Heart left ventricle (tissue), 16 donors: ENCODE data around the gene HMX1. TPM values are rescaled to one million over a fixed set of nuclear protein-coding genes. Genes with fewer than 3 reads are reported as not detected.
A peak's percentile ranks its signal among the peaks of the same experiment; 100 is the strongest.

Experiments used
- ATAC-seq, 4 donors: fragments of 200-7000 bp; cut with Tn5 transposase; one replicate each; pipeline ENCODE4 v1.9.1; 2020 to 2022; ENCODE audit warnings: moderate library complexity in 4 of 4, mild to moderate bottlenecking in 3 of 4, moderate number of reproducible peaks in 1 of 4
- DNase-seq, 5 donors: peaks; one replicate each; pipeline ENCODE4 v3.0.0-alpha.2; 2020
- H3K27ac ChIP-seq, 12 donors: fragments of 200-600 bp; sonication (generic) in 4 of 12; one replicate each; pipeline versions ENCODE4 v1.5.0 to v1.8.0; 2016 to 2022; ENCODE audit warnings: mild to moderate bottlenecking in 2 of 12
- H3K27me3 ChIP-seq, 9 donors: fragments of 200-600 bp; sonication (generic) in 2 of 9; one replicate each; pipeline versions ENCODE4 v1.5.1 to v1.8.0; 2016 to 2022; ENCODE audit warnings: mild to moderate bottlenecking in 3 of 9
- H3K36me3 ChIP-seq, 9 donors: fragments of 200-600 bp; sonication (generic) in 2 of 9; one replicate each; pipeline versions ENCODE4 v1.5.0 to v1.8.0; 2018 to 2022; ENCODE audit warnings: mild to moderate bottlenecking in 2 of 9
- H3K4me1 ChIP-seq, 12 donors: fragments of 200-600 bp; sonication (generic) in 4 of 12; one replicate each; pipeline versions ENCODE4 v1.5.0 to v1.8.0; 2016 to 2022; ENCODE audit warnings: mild to moderate bottlenecking in 3 of 12
- H3K4me3 ChIP-seq, 12 donors: fragments of 200-600 bp; sonication (generic) in 4 of 12; one replicate each; pipeline versions ENCODE4 v1.5.0 to v1.8.0; 2017 to 2022; ENCODE audit warnings: mild to moderate bottlenecking in 9 of 12, moderate library complexity in 4 of 12
- H3K9me3 ChIP-seq, 12 donors: fragments of 200-600 bp; sonication (generic) in 4 of 12; one replicate each; pipeline versions ENCODE4 v1.5.0 to v1.8.0; 2016 to 2022; ENCODE audit warnings: mild to moderate bottlenecking in 1 of 12
- CTCF ChIP-seq, 12 donors: fragments of 200-600 bp; sonication (generic) in 4 of 12; IDR thresholded peaks; one replicate each; pipeline versions ENCODE4 v1.5.0 to v1.8.0; 2018 to 2022; ENCODE audit warnings: antibody characterized with exemption in 12 of 12, mild to moderate bottlenecking in 5 of 12
- POLR2A ChIP-seq, 2 donors: fragments of 450-650 bp; IDR thresholded peaks; one replicate each; pipeline ENCODE4 v1.6.1; 2017; ENCODE audit warnings: antibody characterized with exemption in 2 of 2, mild to moderate bottlenecking in 2 of 2, moderate library complexity in 2 of 2
- WGBS, 4 donors: extraction: QIAGEN DNeasy Blood & Tissue Kit in 2 of 4; methylation state at CpG; one replicate each; pipeline versions ENCODE4 v1.1.5 to v1.1.7; 2013 to 2018; 5-methylcytosine and 5-hydroxymethylcytosine counted together
- intact Hi-C, 10 donors: fragments of 100-400 bp; cut with DNase I; formaldehyde crosslinking; loops; one replicate each; pipeline versions ENCODE4 v1.11.1 to v1.14.2; 2022
- polyA plus RNA-seq, 2 donors: library from polyadenylated mRNA; stranded (reverse); fragments of 200-250 nt; gene quantifications; one replicate each; pipeline ENCODE4 v1.2.3, GENCODE V29; 2013
- total RNA-seq, 9 donors: library from RNA; depleted of rRNA in 2 of 9; stranded (reverse); fragments of >200 nt in 2 of 9; fragmentation: NEBNext Ultra II Directional in 3 of 9; extraction: Animal tissue kit (Norgen Biotek cat#: 25700) in 3 of 9; gene quantifications; one replicate each; pipeline versions ENCODE4 v1.1.0 to v1.2.4, GENCODE V29; 2016 to 2023
- donor health status: ischemic (EF 13 %, LVEDD 7.1; RV severe dilation, severe dysfunction).
- donor health status: healthy with polysubstance abuse.
- donor health status: DM: no; HTN: yes; CAD: no.
- donor health status: DM: no; HTN: no; CAD: no.
- donor health status: ischemic (EF 25% LVEDD 6.9; RV normal size, moderate dysfunction).
- donor health status: ischemic (EF 25% LVEDD 5.7; RV mildly dilated, moderate dysfunction).
- donor health status: healthy.
- donor health status: DM: yes; HTN: yes; CAD: no.
- donor health status: ischemic (EF 35%, LVEDD 5.7; RV mildly dilated, moderate dysfunction).
- donor health status: nonischemic (EF 11% LVEDD 7.7; RV severe dilation, severe dysfunction).
- donor health status: DM: yes; HTN: yes; CAD: no.
- donor health status: PGD.
- donor health status: ischemic (EF 29% LVEDD 5.4; RV normal size, mild dysfunction).
- donor health status: nonischemic (EF 23%, LVEDD 6.1; RV moderate dilation, normal function).

HMX1 gene
- total and polyA plus RNA-seq, 11 donors, result 0.25 TPM; not detected in 10

GRCh38 chr4:8914461-8915171, 43.0 kb upstream of the HMX1 start:
- intact Hi-C loops, result loop anchor here (5.0 to 10.0 kb wide), 5 partner anchors 300 to 450 kb away; no protein-coding TSS in a partner anchor

GRCh38 chr4:8913858-8914460, 42.3 kb upstream of the HMX1 start:
- Histone ChIP-seq H3K9me3 (no peaks in the 10 kb centered on the region), H3K27ac (no peak overlapping the region), H3K4me1 (no peaks in the 10 kb centered on the region), H3K4me3 (no peak overlapping the region), H3K27me3 (peaks cover 0 to 24% (median 4%) of the 10 kb centered on the region in 9 donors), H3K36me3 (no peaks in the 10 kb centered on the region)
- DNase-seq (no peak), ATAC-seq (no peak)
- no peak for TF ChIP-seq POLR2A (IDR thresholded peaks at IDR 0.05)
- TF ChIP-seq CTCF (IDR thresholded peaks at IDR 0.05), result no peak
- intact Hi-C loops, result loop anchor here in 9 of 10 donors (10.0 kb wide), 4 partner anchors 299 to 449 kb away; no protein-coding TSS in a partner anchor
- 75 to 84% (median 78%) methylated on average over 11 to 15 of the region's 15 CpGs for WGBS, 4 donors

More at GRCh38 chr4:8914461-8915171, 43.0 kb upstream of the HMX1 start:
- TF ChIP-seq POLR2A (IDR thresholded peaks at IDR 0.05) (no peak), CTCF (IDR thresholded peaks at IDR 0.05) (no peak)
- H3K27me3 ChIP-seq, result peaks cover 0 to 29% (median 4%) of the 10 kb centered on the region in 9 donors
- no peaks in the 10 kb centered on the region for H3K36me3 ChIP-seq
- H3K9me3 ChIP-seq, result no peaks in the 10 kb centered on the region
- ATAC-seq (no peak), DNase-seq (peak in 1 of 5 donors; percentile 11)
- 70 to 82% (median 78%) methylated on average over 22 to 29 of the region's 29 CpGs for WGBS, 4 donors
- no peaks in the 10 kb centered on the region for H3K4me1 ChIP-seq
- no peak overlapping the region for H3K4me3 ChIP-seq
- no peak overlapping the region for H3K27ac ChIP-seq

GRCh38 chr4:8913121-8913857, 41.6 kb upstream of the HMX1 start:
- H3K36me3 ChIP-seq, result no peaks in the 10 kb centered on the region
- H3K4me1 ChIP-seq, result no peaks in the 10 kb centered on the region
- TF ChIP-seq CTCF (IDR thresholded peaks at IDR 0.05) (no peak), POLR2A (IDR thresholded peaks at IDR 0.05) (no peak)
- DNase-seq, result peak in 1 of 5 donors; percentile 8
- no peak overlapping the region for H3K27ac ChIP-seq
- 60 to 70% (median 66%) methylated on average over 22 to 24 of the region's 24 CpGs for WGBS, 4 donors
- H3K4me3 ChIP-seq, result no peak overlapping the region
- no peak for ATAC-seq
- no peaks in the 10 kb centered on the region for H3K9me3 ChIP-seq
- peaks cover 0 to 25% (median 4%) of the 10 kb centered on the region in 9 donors for H3K27me3 ChIP-seq
- intact Hi-C loops, result loop anchor here in 9 of 10 donors (10.0 kb wide), 4 partner anchors 298 to 448 kb away; no protein-coding TSS in a partner anchor
